H1 (cell line): ENCODE results near the gene SUMF1. TPM values are rescaled to one million over a fixed set of nuclear protein-coding genes. Genes with fewer than 3 reads are reported as not detected.

ENCODE experiments used
- CTCF ChIA-PET: fragments of 300-600 bp; sonication (Branson Sonifier 250); formaldehyde crosslinking; loops from one replicate; lab custom pipeline; 2021; ENCODE audit not compliant: partially characterized antibody; lab: Charles Lee
- POLR2A ChIA-PET: fragments of 300-600 bp; sonication (Branson Sonifier 250); formaldehyde crosslinking; loops from one replicate; lab custom pipeline; 2021; ENCODE audit warnings: inconsistent platforms; ENCODE audit not compliant: partially characterized antibody; lab: Charles Lee
- DNase-seq, 2 experiments: peaks; one replicate each; pipeline versions ENCODE4 v3.0.0 to v3.0.0-alpha.2; 2010 to 2022; ENCODE audit warnings: low spot score in 2 of 2, low read depth in 1 of 2, mixed read lengths in 1 of 2
- FAIRE-seq: peaks from 2 replicates; lab custom pipeline; 2011; peaks lifted over from hg19 to GRCh38; lab: Jason Lieb, UNC
- H2AFZ ChIP-seq: 2 replicates; pipeline ENCODE4 v1.8.1; 2012; ENCODE audit warnings: low read length, inconsistent platforms
- H2AK5ac ChIP-seq: 2 replicates; pipeline ENCODE4 v1.6.1; 2013; ENCODE audit warnings: low read depth, low read length
- H2BK120ac ChIP-seq: replicated peaks from 2 replicates; pipeline ENCODE3; 2013; ENCODE audit warnings: low read depth, low read length, inconsistent platforms
- H2BK12ac ChIP-seq: 2 replicates; pipeline ENCODE4 v1.6.1; 2013; ENCODE audit warnings: low read depth, low read length
- H2BK15ac ChIP-seq: 2 replicates; pipeline ENCODE4 v1.6.1; 2013; ENCODE audit warnings: low read length
- H2BK20ac ChIP-seq: 2 replicates; pipeline ENCODE4 v1.6.1; 2013; ENCODE audit warnings: low read length
- H2BK5ac ChIP-seq: 2 replicates; pipeline ENCODE4 v1.6.1; 2013; ENCODE audit warnings: low read depth, low read length
- H3K14ac ChIP-seq: 2 replicates; pipeline ENCODE4 v1.6.1; 2013; ENCODE audit warnings: inconsistent platforms; ENCODE audit not compliant: insufficient read length
- H3K18ac ChIP-seq: 2 replicates; pipeline ENCODE4 v1.6.1; 2013; ENCODE audit warnings: low read length; ENCODE audit errors: extremely low read depth
- H3K23ac ChIP-seq: 2 replicates; pipeline ENCODE4 v1.6.1; 2013; ENCODE audit warnings: inconsistent platforms; ENCODE audit not compliant: insufficient read length
- H3K23me2 ChIP-seq: 2 replicates; pipeline ENCODE4 v1.6.1; 2013; ENCODE audit warnings: low read depth, low read length
- H3K27ac ChIP-seq: 2 replicates; pipeline ENCODE4 v1.6.1; 2011; ENCODE audit warnings: low read depth, low read length, inconsistent platforms
- H3K27me3 ChIP-seq, 4 experiments: replicated peaks in 1 of 4; 1 replicate in 1 of 4; 2 replicates in 3 of 4; pipeline versions ENCODE4 v1.6.1 to v1.8.1; 2011 to 2013; ENCODE audit warnings: low read length in 3 of 4, mild to moderate bottlenecking in 3 of 4, inconsistent platforms in 2 of 4, mixed read lengths in 2 of 4, moderate library complexity in 1 of 4; ENCODE audit not compliant: control insufficient read depth in 3 of 4, insufficient read depth in 3 of 4; ENCODE audit errors: extremely low read depth in 1 of 4
- H3K36me3 ChIP-seq, 4 experiments: 2 replicates each; pipeline versions ENCODE4 v1.6.1 to v1.8.1; 2011 to 2013; ENCODE audit warnings: mild to moderate bottlenecking in 4 of 4, low read length in 3 of 4, moderate library complexity in 2 of 4, control low read depth in 1 of 4, inconsistent platforms in 1 of 4; ENCODE audit not compliant: insufficient read depth in 4 of 4, control insufficient read depth in 2 of 4
- H3K4ac ChIP-seq: replicated peaks from 2 replicates; pipeline ENCODE3; 2013; ENCODE audit warnings: low read length, low read depth, mixed read lengths, inconsistent platforms; ENCODE audit not compliant: insufficient read length
- H3K4me1 ChIP-seq, 4 experiments: replicated peaks in 1 of 4; 1 replicate in 1 of 4; 2 replicates in 3 of 4; pipeline versions ENCODE4 v1.6.1 to v1.8.1; 2011 to 2013; ENCODE audit warnings: low read length in 3 of 4, inconsistent platforms in 2 of 4, mixed read lengths in 1 of 4; ENCODE audit not compliant: insufficient read depth in 4 of 4, control insufficient read depth in 3 of 4
- H3K4me2 ChIP-seq, 2 experiments: 2 replicates each; pipeline versions ENCODE4 v1.6.1 to v1.8.1; 2011 to 2013; ENCODE audit warnings: low read depth in 2 of 2, low read length in 2 of 2, control low read depth in 1 of 2, inconsistent platforms in 1 of 2, mild to moderate bottlenecking in 1 of 2; ENCODE audit not compliant: insufficient read depth in 1 of 2
- H3K4me3 ChIP-seq, 4 experiments: fragments of 200-600, 300-600 bp in 1 of 4; sonication (generic), shearing (Covaris generic), sonication (Bioruptor Twin) in 1 of 4; 2 replicates each; pipeline versions ENCODE4 v1.5.1 to v1.8.1; 2011 to 2016; ENCODE audit warnings: low read length in 4 of 4, low read depth in 3 of 4, control low read depth in 2 of 4, inconsistent platforms in 2 of 4, mild to moderate bottlenecking in 2 of 4, mixed read lengths in 1 of 4, moderate library complexity in 1 of 4; ENCODE audit not compliant: insufficient read depth in 2 of 4; ENCODE audit errors: extremely low read depth in 1 of 4
- H3K56ac ChIP-seq: replicated peaks from 2 replicates; pipeline ENCODE3; 2013; ENCODE audit warnings: low read depth, mild to moderate bottlenecking, mixed read lengths, low read length, inconsistent platforms; ENCODE audit not compliant: insufficient read length
- H3K79me1 ChIP-seq: 2 replicates; pipeline ENCODE4 v1.6.1; 2013; ENCODE audit warnings: low read depth, low read length, control low read depth
- H3K79me2 ChIP-seq, 2 experiments: 2 replicates each; pipeline versions ENCODE4 v1.6.1 to v1.8.1; 2012 to 2013; ENCODE audit warnings: low read length in 2 of 2, mild to moderate bottlenecking in 2 of 2, inconsistent platforms in 1 of 2; ENCODE audit not compliant: insufficient read depth in 2 of 2, control insufficient read depth in 1 of 2
- H3K9ac ChIP-seq, 4 experiments: replicated peaks in 1 of 4; 1 replicate in 1 of 4; 2 replicates in 3 of 4; pipeline versions ENCODE4 v1.6.1 to v1.8.1; 2011 to 2013; ENCODE audit warnings: low read depth in 3 of 4, low read length in 3 of 4, control low read depth in 2 of 4, mild to moderate bottlenecking in 2 of 4, moderate library complexity in 2 of 4, inconsistent platforms in 1 of 4; ENCODE audit errors: extremely low read depth in 1 of 4
- H3K9me3 ChIP-seq, 2 experiments: 2 replicates each; pipeline versions ENCODE4 v1.6.1 to v1.8.1; 2012 to 2013; ENCODE audit warnings: mild to moderate bottlenecking in 2 of 2, moderate library complexity in 2 of 2, control low read depth in 1 of 2, inconsistent platforms in 1 of 2, low read depth in 1 of 2, low read length in 1 of 2, mixed read lengths in 1 of 2; ENCODE audit not compliant: insufficient read depth in 2 of 2
- H4K20me1 ChIP-seq, 2 experiments: replicated peaks in 1 of 2; 2 replicates each; pipeline versions ENCODE3 to v1.8.1; 2011 to 2013; ENCODE audit warnings: inconsistent platforms in 2 of 2, low read length in 2 of 2, mild to moderate bottlenecking in 1 of 2; ENCODE audit not compliant: insufficient read depth in 2 of 2, control insufficient read depth in 1 of 2
- H4K5ac ChIP-seq: 2 replicates; pipeline ENCODE4 v1.6.1; 2013; ENCODE audit warnings: low read length, low read depth, mixed read lengths, inconsistent platforms; ENCODE audit not compliant: insufficient read length
- H4K8ac ChIP-seq: 2 replicates; pipeline ENCODE4 v1.8.0; 2013; ENCODE audit warnings: mild to moderate bottlenecking, moderate library complexity, low read length, inconsistent platforms; ENCODE audit not compliant: insufficient read depth; ENCODE audit errors: extremely low read depth
- H4K91ac ChIP-seq: replicated peaks from 2 replicates; pipeline ENCODE3; 2013; ENCODE audit warnings: low read length, mixed read lengths, inconsistent platforms; ENCODE audit not compliant: insufficient read length
- CBX5 ChIP-seq: fragments of 300-800, 300-1000 bp; sonication (generic); IDR thresholded peaks from 2 replicates; pipeline ENCODE4 v1.7.1; 2016; ENCODE audit warnings: antibody characterized with exemption, low read length, low read depth
- CEBPB ChIP-seq: IDR thresholded peaks from 2 replicates; pipeline ENCODE4 v1.6.1; 2012; ENCODE audit warnings: low read depth, low read length
- CHD2 ChIP-seq: IDR thresholded peaks from 2 replicates; pipeline ENCODE4 v1.6.1; 2012; ENCODE audit warnings: low read length, improper control_type of control experiment
- CTBP2 ChIP-seq: IDR thresholded peaks from 2 replicates; pipeline ENCODE4 v1.7.0; 2011; ENCODE audit warnings: borderline replicate concordance, mild to moderate bottlenecking, moderate library complexity, mixed read lengths, low read length; ENCODE audit not compliant: insufficient read depth, insufficient read length
- EGR1 ChIP-seq: IDR thresholded peaks from 2 replicates; pipeline ENCODE4 v1.6.1; 2011; ENCODE audit warnings: low read depth, low read length, borderline replicate concordance
- FOSL1 ChIP-seq: IDR thresholded peaks from 2 replicates; pipeline ENCODE4 v1.6.1; 2011; ENCODE audit warnings: mild to moderate bottlenecking, low read depth, low read length, moderate library complexity; ENCODE audit not compliant: insufficient read depth
- GTF2F1 ChIP-seq: IDR thresholded peaks from 2 replicates; pipeline ENCODE4 v1.6.1; 2012; ENCODE audit warnings: low read depth, low read length, improper control_type of control experiment, borderline replicate concordance
- JUND ChIP-seq: IDR thresholded peaks from 2 replicates; pipeline ENCODE4 v1.6.1; 2011; ENCODE audit warnings: mild to moderate bottlenecking, improper control_type of control experiment, low read length
- SP2 ChIP-seq: IDR thresholded peaks from 2 replicates; pipeline ENCODE4 v1.6.1; 2012; ENCODE audit warnings: mild to moderate bottlenecking, low read length, inconsistent platforms
- SUZ12 ChIP-seq: fragments of 200-600 bp; sonication (generic); IDR thresholded peaks from 2 replicates; pipeline ENCODE4 v1.6.1; 2012; ENCODE audit warnings: mild to moderate bottlenecking, inconsistent platforms, low read length, moderate library complexity, mixed read lengths
- TBP ChIP-seq: IDR thresholded peaks from 2 replicates; pipeline ENCODE4 v1.6.1; 2011; ENCODE audit warnings: low read depth, low read length, improper control_type of control experiment
- WGBS, 2 experiments: shearing (Covaris generic) in 1 of 2; methylation state at CpG; one replicate each; pipeline versions ENCODE4 v1.1.6 to v1.1.7; 2013 to 2015; ENCODE audit warnings: low lambda C conversion rate in 2 of 2, mixed read lengths in 2 of 2, inconsistent platforms in 1 of 2, low coverage in 1 of 2, missing lambda C conversion rate in 1 of 2; ENCODE audit not compliant: insufficient replicate concordance in 2 of 2, insufficient coverage in 1 of 2, insufficient read length in 1 of 2; ENCODE audit errors: extremely low coverage in 1 of 2, missing lambda C conversion rate in 1 of 2; 5-methylcytosine and 5-hydroxymethylcytosine counted together
- polyA plus RNA-seq, 7 experiments: library from polyadenylated mRNA; depleted of rRNA in 3 of 7; stranded (reverse) in 5 of 7; unstranded in 2 of 7; fragments of >200 nt in 5 of 7; fragments of 200-250 nt in 2 of 7; gene quantifications; 1 replicate in 5 of 7; 2 replicates in 1 of 7; 4 replicates in 1 of 7; pipeline versions ENCODE4 v1.2.1 to v1.2.3, GENCODE V29; 2011 to 2013; ENCODE audit warnings: missing spikeins in 2 of 7, mixed read lengths in 2 of 7
- total RNA-seq: library from RNA; stranded (reverse); fragmentation: NEBNext Ultra II Directional; extraction: Animal tissue kit (Norgen Biotek cat#: 25700); gene quantifications from 2 replicates; pipeline ENCODE4 v1.2.1, GENCODE V29; 2021
- TF ChIP-seq, protein P1 (sequence below): IDR thresholded peaks from 2 replicates; pipeline ENCODE4 v1.6.1; 2011; ENCODE audit warnings: low read length, improper control_type of control experiment

SUMF1 gene
- total and polyA plus RNA-seq, 2 of the 8 experiments (the other 6 are each of a cell fraction or from before 2014, with no cell fraction given): 12.5 to 15.0 TPM

DNA sequence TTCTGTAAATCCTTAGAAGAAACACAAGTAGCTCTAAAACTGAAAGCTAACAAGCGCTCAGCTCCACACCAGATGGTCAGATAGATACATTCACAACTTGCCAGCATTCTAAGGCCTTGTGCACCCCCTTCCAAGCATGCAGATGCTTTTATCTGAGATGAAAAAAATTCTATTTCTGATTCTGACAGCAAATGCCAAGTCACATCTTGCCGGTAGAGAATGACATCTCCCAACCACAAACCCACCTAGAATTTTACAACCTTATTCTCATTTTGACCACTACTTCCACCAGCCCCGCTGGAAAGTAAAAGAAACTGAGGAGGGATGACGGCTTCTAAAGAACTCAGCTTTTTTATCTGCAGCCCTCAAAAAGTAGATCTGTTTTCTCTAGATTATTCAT lies 57.7 kb downstream of the SUMF1 start:
- Histone ChIP-seq H4K91ac (no peak overlapping the region), H3K23ac (no peak overlapping the region), H3K36me3 (peaks cover 0 to 7% (median 0%) of the 10 kb centered on the region in 4 experiments; a peak in 4 of 8 replicates), H2BK15ac (no peak overlapping the region), H3K79me1 (no peaks in the 10 kb centered on the region), H3K27ac (no peak overlapping the region), H2BK12ac (no peak overlapping the region), H3K4me2 (no peak overlapping the region), H2AK5ac (no peak overlapping the region), H3K23me2 (no peaks in the 10 kb centered on the region), H4K20me1 (no peaks in the 10 kb centered on the region), H3K79me2 (no peaks in the 10 kb centered on the region), H3K4me1 (no peaks in the 10 kb centered on the region), H3K18ac (no peak overlapping the region), H2BK120ac (no peak overlapping the region), H4K5ac (no peak overlapping the region), H3K9ac (no peak overlapping the region), H3K9me3 (no peaks in the 10 kb centered on the region), H3K4ac (no peak overlapping the region), H2BK5ac (no peak overlapping the region), H3K14ac (no peak overlapping the region), H3K27me3 (no peaks in the 10 kb centered on the region), H4K8ac (no peak overlapping the region), H2BK20ac (no peak overlapping the region), H3K4me3 (no peak overlapping the region), H3K56ac (no peak overlapping the region), H2AFZ (no peak overlapping the region)
- WGBS, 2 experiments: 97% methylated on average over 4 of the region's 4 CpGs; no CpG with 5 or more reads in 1 of the 2 experiments
- ChIA-PET POLR2A (no interaction called here), CTCF (interaction anchor here (1.0 kb wide), 1 partner anchor 11 kb away, joined by 4 read pairs; no protein-coding TSS in a partner anchor)
- FAIRE-seq (no peak), DNase-seq (no peak)
- no peak for TF ChIP-seq SP2
- TF ChIP-seq CEBPB: no peak
- TF ChIP-seq FOSL1: no peak
- TF ChIP-seq CHD2: no peak
- TF ChIP-seq JUND: no peak
- TF ChIP-seq EGR1: no peak
- no peak for TF ChIP-seq CBX5
- TF ChIP-seq, protein P1, sequence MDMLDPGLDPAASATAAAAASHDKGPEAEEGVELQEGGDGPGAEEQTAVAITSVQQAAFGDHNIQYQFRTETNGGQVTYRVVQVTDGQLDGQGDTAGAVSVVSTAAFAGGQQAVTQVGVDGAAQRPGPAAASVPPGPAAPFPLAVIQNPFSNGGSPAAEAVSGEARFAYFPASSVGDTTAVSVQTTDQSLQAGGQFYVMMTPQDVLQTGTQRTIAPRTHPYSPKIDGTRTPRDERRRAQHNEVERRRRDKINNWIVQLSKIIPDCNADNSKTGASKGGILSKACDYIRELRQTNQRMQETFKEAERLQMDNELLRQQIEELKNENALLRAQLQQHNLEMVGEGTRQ: no peak
- TF ChIP-seq GTF2F1: no peak
- no peak for TF ChIP-seq TBP
- TF ChIP-seq CTBP2: no peak
- no peak for TF ChIP-seq SUZ12
